Erythroblast (primary cell): ENCODE measurements around the gene ANGPTL3.

Experiments used
- GATA1 ChIP-seq: IDR thresholded peaks from 2 replicates; pipeline ENCODE4 v1.6.1; 2011; ENCODE audit warnings: low read depth, mild to moderate bottlenecking, control low read depth, low read length, moderate library complexity
- POLR2A ChIP-seq: IDR thresholded peaks from 2 replicates; pipeline ENCODE4 v1.6.1; 2011; ENCODE audit warnings: mild to moderate bottlenecking, low read length

GRCh38 chr1:62599044-62599443 lies 1.7 kb downstream of the ANGPTL3 start:
- TF ChIP-seq POLR2A = no peak
- TF ChIP-seq GATA1 = no peak
